Measurements from ENCODE around the gene CARD11.
"Not testable (repeated sequence)": the region's sequence is repeated elsewhere in the genome, so short reads cannot be mapped to it uniquely, and the experiment has no call there.

The CARD11 gene

GRCh38 chr7:2959103-2959680 is 84.5 kb downstream of the CARD11 start:
- peak overlapping the region; percentile 47 for H3K27ac Mint-ChIP-seq
- peaks cover 63% of the 10 kb centered on the region for H3K4me1 Mint-ChIP-seq
- H3K36me3 Mint-ChIP-seq, result peaks cover 63% of the 10 kb centered on the region
- no peaks in the 10 kb centered on the region for H3K9me3 Mint-ChIP-seq
- ATAC-seq, result no peak
- no peaks in the 10 kb centered on the region for H3K27me3 Mint-ChIP-seq
- H3K4me3 Mint-ChIP-seq, result no peak overlapping the region

DNA sequence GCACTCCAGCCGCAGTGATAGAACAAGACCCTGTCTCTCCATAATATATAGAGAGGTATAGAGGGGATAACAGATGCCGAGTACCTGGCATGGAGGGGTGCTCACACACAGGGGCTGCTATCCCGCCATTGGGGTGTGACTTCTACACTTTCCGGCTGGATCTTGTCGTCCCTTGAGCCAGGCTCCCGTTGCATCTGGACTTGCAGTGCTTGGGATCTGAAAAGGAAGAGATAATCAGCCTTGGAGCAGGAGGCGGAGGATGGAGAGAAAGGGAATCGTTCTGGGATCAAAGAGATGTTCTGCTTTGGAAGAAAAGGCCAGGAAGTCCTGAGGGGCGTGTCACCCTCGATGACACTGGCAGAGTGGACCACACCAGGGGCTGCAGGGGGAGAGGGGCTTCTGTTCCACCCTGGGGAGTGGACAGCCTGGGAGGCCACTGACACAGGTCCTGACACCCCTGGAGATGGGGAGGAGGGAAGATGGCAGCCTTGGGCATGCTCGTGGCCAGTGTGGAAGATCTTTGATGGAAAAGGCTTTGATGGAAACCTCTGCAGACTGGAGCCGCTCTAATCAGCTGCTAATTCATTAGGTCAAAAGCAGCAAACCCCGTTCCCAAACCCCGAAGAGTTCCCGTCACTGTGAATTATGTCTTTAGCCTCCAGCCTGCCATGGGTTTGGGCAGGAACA is 85.1 kb downstream of the CARD11 start:
- Mint-ChIP-seq H3K27ac (peak overlapping the region; percentile 47), H3K4me3 (no peak overlapping the region), H3K36me3 (peaks cover 65% of the 10 kb centered on the region), H3K9me3 (no peaks in the 10 kb centered on the region), H3K27me3 (no peaks in the 10 kb centered on the region), H3K4me1 (peaks cover 63% of the 10 kb centered on the region)
- ATAC-seq, result no peak

DNA sequence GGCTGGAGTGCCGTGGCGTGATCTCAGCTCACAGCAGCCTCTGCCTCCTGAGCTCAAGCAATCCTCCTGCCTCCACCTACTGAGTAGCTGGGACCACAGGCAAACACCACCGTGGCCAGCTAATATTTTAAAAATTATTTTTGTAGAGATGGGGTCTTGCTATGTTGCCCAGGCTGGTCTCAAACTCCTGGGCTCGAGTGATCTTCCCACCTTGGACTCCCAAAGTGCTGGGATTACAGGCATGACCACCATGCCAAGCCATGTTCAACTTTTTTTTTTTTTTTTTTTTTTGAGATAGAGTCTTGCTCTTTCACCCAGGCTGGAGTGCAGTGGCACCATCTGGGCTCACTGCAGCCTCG is 86.3 kb downstream of the CARD11 start:
- not testable (repeated sequence) for H3K4me3 Mint-ChIP-seq, H3K9me3 Mint-ChIP-seq, ATAC-seq, H3K27me3 Mint-ChIP-seq
- peak overlapping the region; percentile 53 for H3K27ac Mint-ChIP-seq
- H3K36me3 Mint-ChIP-seq, result peaks cover 59% of the 10 kb centered on the region
- peaks cover 56% of the 10 kb centered on the region for H3K4me1 Mint-ChIP-seq

GRCh38 chr7:2956526-2957368 is 86.9 kb downstream of the CARD11 start:
- no peak for ATAC-seq
- Mint-ChIP-seq H3K27ac (peak overlapping the region; percentile 53), H3K4me3 (no peak overlapping the region), H3K4me1 (peaks cover 56% of the 10 kb centered on the region), H3K9me3 (no peaks in the 10 kb centered on the region), H3K36me3 (peaks cover 59% of the 10 kb centered on the region), H3K27me3 (no peaks in the 10 kb centered on the region)

DNA sequence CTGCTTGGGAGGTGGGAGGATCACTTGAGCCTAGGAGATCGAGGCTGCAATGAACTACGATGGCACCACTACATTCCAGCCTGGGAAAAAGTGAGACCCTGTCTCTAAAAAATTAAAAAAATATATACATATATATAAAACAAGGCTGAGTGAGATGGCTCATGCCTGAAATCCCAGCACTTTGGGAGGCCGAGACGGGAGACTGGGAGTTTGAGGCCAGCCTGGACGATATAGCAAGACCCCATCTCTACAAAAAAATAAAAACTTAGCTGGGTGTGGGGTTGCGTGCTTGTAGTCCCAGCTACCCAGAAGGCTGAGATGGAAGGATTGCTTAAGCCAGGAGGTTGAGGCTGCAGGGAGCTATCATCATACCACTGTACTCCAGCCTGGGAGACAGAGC is 87.6 kb downstream of the CARD11 start:
- Mint-ChIP-seq H3K27ac (no peak overlapping the region), H3K4me3 (no peak overlapping the region), H3K36me3 (peaks cover 64% of the 10 kb centered on the region), H3K9me3 (no peaks in the 10 kb centered on the region), H3K4me1 (peaks cover 60% of the 10 kb centered on the region), H3K27me3 (no peaks in the 10 kb centered on the region)
- no peak for ATAC-seq

GRCh38 chr7:2955269-2955668 is 88.4 kb downstream of the CARD11 start:
- H3K27me3 Mint-ChIP-seq, result no peaks in the 10 kb centered on the region
- ATAC-seq, result no peak
- H3K36me3 Mint-ChIP-seq, result peaks cover 72% of the 10 kb centered on the region
- H3K4me3 Mint-ChIP-seq, result no peak overlapping the region
- H3K4me1 Mint-ChIP-seq, result peaks cover 68% of the 10 kb centered on the region
- H3K9me3 Mint-ChIP-seq, result no peaks in the 10 kb centered on the region
- peak overlapping the region; percentile 63 for H3K27ac Mint-ChIP-seq

DNA sequence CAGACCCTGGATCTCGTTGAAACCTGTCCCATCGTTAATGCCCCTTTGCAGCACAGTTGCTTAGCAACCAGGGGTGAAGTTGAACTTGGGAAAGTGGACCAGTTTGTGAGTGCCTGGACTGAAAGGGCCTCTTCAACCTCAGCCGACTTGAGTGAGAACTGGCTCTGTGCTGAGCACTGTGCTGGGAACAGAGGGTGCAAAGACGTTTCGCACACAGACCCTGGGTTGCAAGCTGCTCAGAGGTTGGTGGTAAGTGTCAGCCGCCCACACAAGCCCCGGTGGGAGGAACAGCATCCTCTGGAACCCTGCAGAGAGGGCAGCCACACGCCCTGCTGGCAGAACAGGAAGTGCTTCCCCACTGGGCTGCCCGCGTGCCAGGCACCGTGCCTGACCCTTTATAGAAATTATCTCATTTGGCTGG is 89.2 kb downstream of the CARD11 start:
- peak; percentile 48 for ATAC-seq
- Mint-ChIP-seq H3K9me3 (no peaks in the 10 kb centered on the region), H3K4me3 (no peak overlapping the region), H3K27ac (peak overlapping the region; percentile 63), H3K36me3 (peaks cover 73% of the 10 kb centered on the region), H3K4me1 (peaks cover 69% of the 10 kb centered on the region), H3K27me3 (no peaks in the 10 kb centered on the region)

- no peak overlapping the region for H3K4me3 Mint-ChIP-seq
- H3K9me3 Mint-ChIP-seq, result no peaks in the 10 kb centered on the region
- no peaks in the 10 kb centered on the region for H3K27me3 Mint-ChIP-seq
- H3K4me1 Mint-ChIP-seq, result peaks cover 76% of the 10 kb centered on the region
- no peak for ATAC-seq
- H3K27ac Mint-ChIP-seq, result peak overlapping the region; percentile 63
- H3K36me3 Mint-ChIP-seq, result peaks cover 75% of the 10 kb centered on the region
These were observed 89.9 kb downstream of the CARD11 start for GRCh38 chr7:2953588-2954407.

- Mint-ChIP-seq H3K4me1 (peaks cover 74% of the 10 kb centered on the region), H3K27ac (no peak overlapping the region), H3K4me3 (no peak overlapping the region), H3K36me3 (peaks cover 72% of the 10 kb centered on the region), H3K27me3 (no peaks in the 10 kb centered on the region), H3K9me3 (no peaks in the 10 kb centered on the region)
- ATAC-seq, result no peak
These were observed 90.6 kb downstream of the CARD11 start for GRCh38 chr7:2953099-2953498.

DNA sequence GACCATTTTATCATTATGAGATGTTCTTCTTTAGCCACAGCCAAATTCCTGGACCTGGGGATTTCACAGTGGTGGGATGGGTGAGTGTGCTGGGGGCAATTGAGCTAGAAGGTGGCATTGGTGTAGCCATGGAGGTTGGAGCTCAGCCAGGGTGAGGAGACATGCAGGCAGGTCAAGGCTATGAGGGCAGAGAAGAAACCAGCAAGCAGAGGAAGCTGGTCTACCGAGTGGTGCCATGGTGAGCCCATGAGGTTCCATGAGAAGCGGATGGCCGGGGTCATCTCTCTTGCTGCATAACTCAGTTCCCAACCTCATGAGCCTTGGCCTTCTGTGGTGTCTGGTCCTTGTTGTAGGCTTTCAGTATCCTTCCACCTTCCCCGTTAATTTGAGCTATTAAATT is 91.4 kb downstream of the CARD11 start:
- no peak overlapping the region for H3K27ac Mint-ChIP-seq

GRCh38 chr7:2950578-2950977 is 93.1 kb downstream of the CARD11 start:
- no peaks in the 10 kb centered on the region for H3K27me3 Mint-ChIP-seq
- H3K36me3 Mint-ChIP-seq, result peaks cover 79% of the 10 kb centered on the region
- H3K27ac Mint-ChIP-seq, result peak overlapping the region; percentile 58
- no peak for ATAC-seq
- no peaks in the 10 kb centered on the region for H3K9me3 Mint-ChIP-seq
- no peak overlapping the region for H3K4me3 Mint-ChIP-seq
- peaks cover 61% of the 10 kb centered on the region for H3K4me1 Mint-ChIP-seq

More for the DNA sequence above, 91.4 kb downstream of the CARD11 start:
- Mint-ChIP-seq H3K27me3 (no peaks in the 10 kb centered on the region), H3K9me3 (no peaks in the 10 kb centered on the region), H3K4me1 (peaks cover 70% of the 10 kb centered on the region), H3K4me3 (no peak overlapping the region), H3K36me3 (peaks cover 71% of the 10 kb centered on the region)
- ATAC-seq, result no peak

DNA sequence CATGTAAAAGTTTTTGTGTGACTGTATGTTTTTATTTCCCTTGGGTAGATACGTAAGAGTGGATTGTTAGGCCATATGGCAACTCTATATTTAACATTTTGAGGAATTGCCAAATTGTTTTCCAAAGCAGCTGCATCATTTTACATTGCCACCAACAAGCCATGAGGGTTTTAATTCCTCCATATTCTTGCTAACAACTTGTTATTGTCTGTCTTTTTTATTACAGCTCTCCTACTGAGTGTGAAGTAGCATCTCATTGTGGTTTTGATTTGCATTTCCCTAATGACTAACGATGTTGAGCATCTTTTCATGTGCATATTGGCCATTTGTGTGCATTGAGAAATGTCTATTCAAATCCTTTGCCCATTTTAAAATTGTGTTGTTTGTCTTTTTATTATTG is 94.9 kb downstream of the CARD11 start:
- Mint-ChIP-seq H3K36me3 (peaks cover 85% of the 10 kb centered on the region), H3K4me3 (no peak overlapping the region), H3K27ac (no peak overlapping the region), H3K9me3 (no peaks in the 10 kb centered on the region), H3K4me1 (peaks cover 52% of the 10 kb centered on the region), H3K27me3 (no peaks in the 10 kb centered on the region)
- ATAC-seq, result no peak

GRCh38 chr7:2947058-2947780 is 96.4 kb downstream of the CARD11 start:
- Mint-ChIP-seq H3K4me1 (peaks cover 51% of the 10 kb centered on the region), H3K27me3 (no peaks in the 10 kb centered on the region), H3K36me3 (peaks cover 86% of the 10 kb centered on the region), H3K4me3 (no peak overlapping the region), H3K27ac (no peak overlapping the region), H3K9me3 (peaks cover 3% of the 10 kb centered on the region)
- no peak for ATAC-seq

- Mint-ChIP-seq H3K9me3 (peaks cover 3% of the 10 kb centered on the region), H3K4me1 (peaks cover 51% of the 10 kb centered on the region), H3K36me3 (peaks cover 87% of the 10 kb centered on the region), H3K27me3 (no peaks in the 10 kb centered on the region), H3K27ac (peak overlapping the region; percentile 31), H3K4me3 (no peak overlapping the region)
- ATAC-seq, result no peak
These were observed 98.5 kb downstream of the CARD11 start for GRCh38 chr7:2945171-2945570.
